Stimulated activated naive CD4-positive, alpha-beta T cell (primary cell): ENCODE data around the gene NT5DC1.

ENCODE experiments used
- DNase-seq, 6 experiments: peaks; one replicate each; lab custom pipeline; 2025; lab: John Stamatoyannopoulos, UW

The NT5DC1 gene

DNA sequence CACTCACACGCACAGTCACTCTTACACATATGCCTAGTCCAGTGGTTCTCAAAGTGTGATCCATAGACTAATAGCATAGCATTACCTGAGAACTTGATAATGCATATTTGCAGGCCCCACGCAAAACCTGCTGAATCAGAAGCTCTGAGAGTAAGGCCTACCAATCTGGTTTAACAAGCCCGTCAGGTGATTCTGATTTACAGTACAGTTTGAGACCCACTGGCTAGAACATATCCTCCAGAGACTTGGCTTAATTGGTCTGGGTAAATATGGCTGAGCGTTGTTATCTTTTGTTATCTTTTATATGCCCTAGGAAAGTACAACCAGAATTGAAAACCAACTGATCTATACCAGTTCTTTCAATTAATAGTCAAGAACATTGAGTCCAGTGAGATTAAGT is 143.6 kb downstream of the NT5DC1 start:
- DNase-seq = no peak

DNA sequence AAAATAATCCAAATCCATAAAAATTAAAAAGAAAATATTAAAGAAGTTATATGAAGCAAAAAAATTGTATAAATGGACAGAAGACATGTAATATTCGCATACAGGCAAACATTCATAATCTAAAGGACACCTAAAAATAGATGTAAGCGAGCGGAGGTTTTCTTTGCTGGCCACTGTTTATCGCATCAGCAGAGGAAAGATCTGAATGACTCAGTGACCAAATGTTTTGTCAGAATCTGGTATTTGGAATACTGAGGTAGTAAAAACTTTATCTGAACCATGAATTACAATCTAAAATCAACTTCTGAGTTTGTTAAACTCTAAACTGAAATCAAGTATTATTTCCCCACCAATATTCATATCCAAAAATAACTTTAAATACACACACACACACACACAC is 145.4 kb downstream of the NT5DC1 start:
- DNase-seq = no peak

DNA sequence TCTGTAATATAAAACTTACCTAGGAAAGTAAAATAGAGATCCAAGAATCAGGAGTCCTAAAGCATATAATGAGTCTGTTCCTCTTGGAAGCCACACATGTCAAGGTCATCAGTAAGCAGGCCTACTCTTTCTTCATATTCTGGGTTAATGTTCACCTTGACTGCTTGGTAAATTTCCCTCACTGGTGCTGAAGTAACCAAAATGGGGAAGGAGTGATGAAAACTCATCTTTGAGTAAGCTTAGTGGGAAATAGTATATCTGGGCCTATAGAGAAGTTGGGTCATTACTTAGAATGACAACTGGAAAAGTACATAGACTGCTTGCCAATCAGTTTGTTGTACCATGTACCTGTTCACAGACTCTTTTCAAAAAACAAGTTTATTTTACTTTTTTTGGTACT is 146.6 kb downstream of the NT5DC1 start:
- no peak for DNase-seq

DNA sequence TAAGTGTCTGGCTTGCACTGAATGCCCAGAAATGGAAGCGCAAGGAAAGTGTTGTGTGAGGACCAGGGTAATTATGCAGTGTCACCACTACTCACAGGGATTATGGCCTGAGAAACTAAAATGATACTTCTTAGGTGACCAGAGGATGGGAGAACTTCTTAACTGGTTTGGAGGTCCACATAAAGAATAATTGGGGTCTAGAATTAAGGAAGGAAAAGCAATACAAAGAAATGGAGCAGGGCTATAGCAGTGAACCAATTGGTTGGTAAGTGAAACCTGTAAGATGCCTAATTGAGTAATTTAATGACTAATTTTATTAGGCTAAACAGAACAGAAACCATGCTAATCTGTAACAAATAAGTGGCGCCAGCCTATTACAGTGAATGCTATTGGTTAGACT is 147.9 kb downstream of the NT5DC1 start:
- no peak for DNase-seq

DNA sequence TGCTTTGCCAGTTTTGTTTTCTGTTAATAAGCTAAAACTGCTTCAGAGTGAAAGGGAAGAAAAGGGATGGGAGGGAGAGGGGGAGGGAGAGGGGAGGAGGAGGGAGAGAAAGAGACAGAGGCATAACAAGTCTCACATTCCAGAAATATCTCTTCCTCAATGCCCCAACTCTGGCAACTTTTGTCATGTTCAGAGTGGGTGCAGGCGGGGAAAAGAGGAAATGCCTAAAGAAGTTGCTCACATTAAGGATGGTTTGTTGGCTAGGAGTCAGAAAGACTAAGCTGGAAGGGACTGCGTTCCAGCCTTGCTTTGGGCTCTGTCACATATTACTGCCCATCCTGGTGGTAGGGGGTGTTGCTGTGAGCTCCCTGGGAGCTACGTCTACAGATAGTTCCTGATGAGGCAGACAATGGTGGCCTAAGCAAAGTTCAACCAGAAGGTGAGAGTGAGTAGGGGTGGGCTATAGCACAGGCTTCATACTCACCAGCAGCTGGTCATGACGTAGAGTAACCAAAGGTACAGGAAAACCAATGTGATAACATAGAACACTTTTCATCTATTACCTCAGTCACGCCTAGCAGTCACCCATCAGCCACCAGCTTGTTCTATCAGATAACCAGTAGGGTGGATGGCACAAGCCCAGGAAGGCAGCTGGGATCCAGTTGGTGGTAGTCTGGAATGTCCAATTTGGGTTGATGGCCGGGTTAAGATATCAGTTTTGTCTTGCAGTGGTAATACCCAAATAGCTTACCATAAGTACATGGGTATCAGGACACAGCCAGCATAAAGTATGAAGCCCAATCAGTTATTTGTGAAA is 151.1 kb downstream of the NT5DC1 start:
- no peak for DNase-seq

DNA sequence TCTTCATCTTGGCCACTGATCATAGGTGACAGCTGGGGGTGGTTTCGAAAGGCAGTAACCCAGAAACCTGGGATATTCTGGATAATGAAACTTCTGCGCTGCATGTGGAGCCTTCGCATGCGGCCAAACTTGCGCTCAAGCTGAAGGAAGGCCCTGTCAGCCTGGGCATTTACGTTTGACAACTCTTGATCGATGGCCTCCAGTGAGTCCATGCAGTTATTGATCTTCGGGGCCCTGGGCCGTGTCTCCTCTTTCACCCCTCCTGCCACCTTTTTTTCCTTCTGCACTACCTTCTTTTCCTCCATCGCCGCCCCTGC is 152.5 kb downstream of the NT5DC1 start:
- no peak for DNase-seq

DNA sequence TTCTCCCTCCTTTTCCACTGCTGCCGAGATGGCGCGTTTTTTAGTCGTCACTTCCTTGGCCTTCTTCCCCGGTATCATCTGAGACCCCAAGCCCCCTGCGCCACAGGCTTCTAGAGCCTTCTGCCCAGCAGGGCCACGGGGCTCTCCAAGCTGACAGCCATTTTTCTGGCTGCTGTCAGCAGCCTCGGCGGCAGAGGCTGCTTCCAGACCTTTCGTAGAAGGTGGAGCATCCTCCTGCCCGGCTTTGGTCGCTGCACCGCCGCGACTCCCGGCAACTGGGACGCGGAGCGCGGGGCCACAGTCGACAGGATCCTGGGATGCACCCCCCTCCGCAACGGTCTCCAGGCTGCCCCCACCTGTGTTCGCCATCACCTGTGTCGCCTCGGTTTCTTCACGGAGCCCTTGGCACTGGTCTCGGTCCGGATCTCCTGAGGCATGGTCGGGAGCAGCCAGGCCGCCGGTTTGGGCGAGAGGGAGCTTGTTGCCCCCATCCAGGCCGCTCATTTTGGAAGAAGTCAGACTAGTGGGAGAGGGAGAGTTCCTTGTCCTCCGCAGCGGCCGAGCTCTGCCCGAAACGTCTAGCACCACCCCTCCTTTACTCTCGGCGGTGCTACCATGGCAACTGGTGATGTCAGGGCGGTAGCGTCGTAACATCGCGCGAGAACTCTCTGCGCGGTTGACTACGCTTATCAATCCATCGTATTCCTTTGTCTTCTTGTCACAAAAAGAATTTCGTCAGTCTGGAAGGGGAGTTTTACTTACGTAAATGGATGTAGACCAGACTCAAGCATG is 153.0 kb downstream of the NT5DC1 start, which contains the start of gene TSPYL4:
TSS of gene TSPYL4 (minus strand) at position 571 of the 792 bp plus-strand sequence. CDS start at position 504, 67 bp downstream.
- DNase-seq = peak; percentile 82 to 93 (median 91)

DNA sequence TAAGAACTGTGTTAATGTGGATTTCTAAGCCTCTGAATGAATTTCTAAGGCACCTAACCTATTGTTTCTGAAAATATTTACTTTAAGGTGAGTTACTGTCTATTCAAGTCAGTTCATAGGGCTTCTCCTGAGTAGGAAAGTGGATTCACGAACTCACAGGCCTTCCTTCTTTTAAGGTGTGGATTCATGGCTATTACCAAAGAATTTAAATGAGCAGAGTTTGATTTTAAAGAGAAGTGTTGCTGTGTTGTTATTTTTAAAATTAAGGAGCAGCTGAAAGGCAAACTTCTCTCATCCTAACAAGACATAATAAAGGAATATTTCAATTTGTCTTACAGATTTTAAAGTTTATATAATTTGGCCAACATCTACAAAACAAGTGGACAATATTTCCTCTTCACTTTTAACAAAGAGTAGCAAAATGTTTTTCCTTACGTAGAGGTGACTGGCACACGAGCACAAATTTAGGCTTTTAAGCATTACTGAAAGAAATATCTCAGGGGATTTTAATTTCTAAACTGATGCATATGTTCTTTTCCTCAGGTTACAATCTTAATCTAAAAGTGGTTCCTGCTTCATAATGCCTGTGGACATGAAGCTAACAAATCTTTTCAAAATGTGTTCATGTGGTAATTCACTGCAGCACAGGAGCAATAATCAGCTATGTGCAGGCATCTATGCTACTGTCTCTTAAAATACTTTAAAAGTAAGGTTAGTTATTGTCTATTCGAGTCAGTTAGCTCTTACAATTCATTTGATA is 153.8 kb downstream of the NT5DC1 start:
- peak in 1 of 6 experiments; percentile 41 for DNase-seq

DNA sequence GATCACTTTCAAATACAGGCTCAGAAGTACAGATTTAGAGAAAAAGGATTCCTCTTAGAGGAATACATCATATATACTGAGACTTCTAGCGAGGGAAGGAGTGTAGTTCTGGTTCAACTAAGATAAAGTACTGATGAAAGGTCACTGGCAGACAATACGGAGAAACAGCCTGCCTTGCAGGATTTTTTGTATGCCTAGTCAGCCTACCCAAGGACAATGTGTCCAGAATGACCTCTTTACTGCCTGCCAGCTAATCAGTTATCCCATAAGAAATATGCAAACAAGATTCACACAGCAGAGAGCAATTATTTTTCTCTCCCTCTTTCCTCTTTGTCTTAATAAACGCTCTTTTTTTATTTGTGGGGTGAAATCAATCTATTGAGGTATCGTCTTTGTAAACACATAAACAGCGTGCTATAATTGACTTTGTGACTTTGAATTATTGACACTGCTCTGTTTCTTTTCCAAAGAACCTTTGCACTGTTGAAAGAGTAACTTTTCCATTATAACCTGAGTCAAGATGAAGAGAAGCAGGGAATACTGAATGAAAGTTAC is 154.7 kb downstream of the NT5DC1 start:
- no peak for DNase-seq

DNA sequence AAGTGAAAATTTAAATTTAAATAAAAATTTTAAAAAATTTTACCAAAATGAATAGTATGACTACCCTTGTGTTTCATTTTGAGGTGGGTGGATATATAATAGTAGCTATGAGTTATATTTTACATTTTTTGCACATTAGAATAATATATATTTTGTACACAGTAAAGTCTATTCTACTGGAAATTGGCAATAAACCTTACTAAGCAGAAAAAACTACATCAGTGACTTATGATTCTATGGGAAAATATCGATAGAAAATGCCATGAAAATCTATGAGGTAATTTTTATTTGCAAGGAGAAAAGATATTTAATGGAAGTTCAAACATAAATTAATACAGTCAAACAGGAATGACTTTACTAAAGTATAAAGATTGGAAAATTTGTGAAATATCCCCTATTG is 156.0 kb downstream of the NT5DC1 start:
- DNase-seq = no peak

DNA sequence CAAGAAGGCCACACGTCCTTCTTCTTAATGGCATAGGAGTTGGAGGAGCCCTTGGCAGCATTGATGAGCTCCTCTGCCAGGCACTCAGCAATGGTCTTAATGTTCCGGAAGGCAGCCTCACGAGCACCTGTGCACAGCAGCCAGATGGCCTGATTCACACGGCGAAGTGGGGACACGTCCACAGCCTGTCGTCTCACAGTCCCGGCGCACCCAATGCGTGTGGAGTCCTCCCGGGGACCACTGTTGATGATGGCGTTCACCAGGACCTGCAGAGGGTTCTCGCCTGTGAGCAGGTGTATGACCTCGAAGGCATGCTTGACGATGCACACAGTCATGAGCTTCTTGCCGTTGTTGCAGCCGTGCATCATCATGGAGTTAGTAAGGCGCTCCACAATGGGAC is 157.9 kb downstream of the NT5DC1 start:
- DNase-seq = no peak

DNA sequence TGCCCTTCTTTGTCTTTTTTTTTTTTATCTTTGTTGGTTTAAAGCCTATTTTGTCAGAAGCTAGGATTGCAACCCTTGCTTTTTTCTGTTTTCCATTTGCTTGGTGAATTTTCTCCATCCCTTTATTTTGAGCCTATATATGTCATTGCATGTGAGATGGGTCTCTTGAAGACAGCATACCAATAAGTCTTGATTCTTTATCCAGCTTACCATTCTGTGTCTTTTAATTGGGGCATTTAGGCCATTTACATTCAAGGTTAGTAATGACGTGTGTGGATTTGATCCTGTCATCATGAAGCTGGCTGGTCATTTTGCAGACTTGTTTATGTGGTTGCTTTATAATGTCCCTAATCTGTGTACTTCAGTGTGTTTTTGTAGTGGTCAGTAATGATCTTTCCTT is 162.7 kb downstream of the NT5DC1 start:
- DNase-seq = no peak

DNA sequence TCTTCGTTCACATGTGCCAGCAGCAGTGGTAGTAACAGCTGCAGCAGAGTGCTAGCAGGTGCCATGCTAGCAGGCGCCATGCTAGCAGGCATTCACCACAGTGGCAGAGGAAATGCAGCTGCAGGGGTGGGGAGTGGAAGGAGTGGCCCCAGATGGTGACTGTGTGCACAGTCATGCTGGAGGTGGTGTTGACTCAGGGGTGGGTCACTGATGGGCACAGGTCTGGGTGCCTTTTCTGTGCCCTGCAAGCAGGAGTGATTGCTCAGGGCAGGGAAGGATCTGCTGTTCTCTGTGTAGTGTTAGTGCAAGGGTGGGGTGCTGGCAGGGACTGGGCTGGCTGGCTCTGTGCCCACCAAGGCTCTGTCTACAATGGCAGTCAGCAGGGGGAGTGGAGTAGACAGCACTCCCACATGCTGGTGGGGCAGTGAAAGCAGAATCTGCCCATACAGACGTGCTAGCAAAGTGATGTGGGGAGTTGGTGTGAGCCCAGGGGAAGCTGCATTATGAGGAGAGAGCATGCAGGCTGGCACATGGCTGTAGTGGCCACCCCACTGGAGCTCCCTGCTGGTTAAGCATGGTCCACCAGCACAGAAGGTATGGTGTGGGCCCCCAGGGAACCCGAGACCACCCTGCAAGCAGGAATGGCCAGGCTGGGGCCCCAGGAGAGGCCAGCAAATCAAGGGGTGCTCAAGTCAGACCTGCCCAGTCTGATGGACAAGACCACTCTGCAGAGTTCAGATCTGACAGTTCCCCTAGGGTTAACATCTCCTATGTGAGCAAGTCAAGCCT is 164.6 kb downstream of the NT5DC1 start:
- no peak for DNase-seq

DNA sequence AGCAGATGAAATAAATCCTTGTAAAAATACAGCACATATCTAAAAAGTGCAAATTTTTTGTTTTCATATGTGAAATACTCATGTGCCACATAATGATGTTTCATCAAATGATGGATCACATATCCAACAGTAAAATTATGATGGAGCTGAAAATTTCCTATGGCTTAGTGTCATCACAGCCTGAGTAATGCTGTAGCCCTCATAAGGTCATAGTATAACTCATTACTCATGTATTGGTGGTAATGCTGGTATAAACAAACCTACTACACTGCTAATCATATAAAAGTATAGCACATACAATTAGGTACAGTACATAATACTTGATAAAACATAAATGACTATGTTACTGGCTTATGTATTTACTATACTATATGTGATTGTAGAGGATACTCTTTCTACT is 166.2 kb downstream of the NT5DC1 start:
- no peak for DNase-seq

DNA sequence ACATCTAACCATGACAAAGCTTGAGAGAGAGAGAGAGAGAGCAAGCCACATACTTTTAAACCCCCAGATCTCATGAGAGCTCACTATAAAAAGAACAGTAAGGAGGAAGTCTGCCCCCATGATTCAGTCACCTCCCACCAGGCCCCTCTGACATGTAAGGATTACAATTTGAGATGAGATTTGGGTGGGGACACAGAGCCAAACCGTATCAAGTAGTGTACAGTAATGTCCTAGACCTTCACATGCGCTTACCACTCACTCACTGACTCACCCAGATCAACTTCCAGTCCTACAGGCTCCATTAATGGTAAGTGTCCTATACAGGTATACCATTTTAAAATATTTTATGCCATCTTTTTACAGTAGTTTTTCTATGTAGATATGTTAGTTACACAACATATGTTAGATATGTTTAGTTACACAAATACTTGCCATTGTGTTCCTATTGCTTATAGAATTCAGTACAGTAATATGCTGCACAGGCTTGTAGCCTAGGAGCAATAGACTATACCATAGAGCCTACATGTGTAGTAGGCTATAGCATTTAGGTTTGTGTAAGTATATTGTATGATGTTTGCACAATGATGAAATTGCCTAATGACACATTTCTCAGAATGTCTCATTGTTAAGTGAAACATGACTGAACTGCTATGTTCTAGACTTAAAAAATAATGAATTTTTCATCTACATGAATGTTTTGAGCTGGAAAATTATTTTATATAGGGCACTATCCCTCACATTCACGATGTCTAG is 167.4 kb downstream of the NT5DC1 start:
- DNase-seq = no peak

DNA sequence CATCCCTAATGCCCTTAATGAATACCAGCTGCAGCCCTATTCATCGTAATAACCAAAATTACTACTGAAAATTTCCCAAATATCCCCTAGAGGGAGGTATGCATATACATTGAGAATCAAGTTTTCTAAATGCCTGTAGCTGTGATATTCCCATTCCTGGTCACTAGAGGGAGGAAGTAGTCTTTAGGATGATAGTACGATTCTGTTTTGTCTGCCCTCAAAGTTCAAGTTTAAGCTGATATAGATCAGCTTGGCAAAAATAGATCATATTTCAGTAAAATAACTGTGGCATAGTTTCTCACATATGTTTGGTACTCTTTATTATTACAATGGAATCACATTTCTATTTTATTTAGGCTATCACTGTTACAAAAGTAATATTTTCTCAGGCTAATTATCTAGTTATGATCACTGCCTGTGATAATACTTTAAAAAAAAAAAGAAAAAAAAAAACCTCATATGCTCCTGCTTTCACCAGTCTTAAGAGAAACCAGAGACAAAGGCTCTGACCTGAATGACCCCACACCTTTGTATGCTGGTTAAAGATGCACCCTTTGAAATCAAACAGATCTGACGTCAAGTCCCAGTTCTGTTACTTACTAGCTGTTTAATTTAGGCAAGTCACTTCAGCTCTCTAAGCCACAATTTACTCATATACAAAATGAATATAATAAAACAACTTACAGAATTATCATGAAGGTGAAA is 168.1 kb downstream of the NT5DC1 start:
- peak in 2 of 6 experiments; percentile 27 to 38 for DNase-seq

DNA sequence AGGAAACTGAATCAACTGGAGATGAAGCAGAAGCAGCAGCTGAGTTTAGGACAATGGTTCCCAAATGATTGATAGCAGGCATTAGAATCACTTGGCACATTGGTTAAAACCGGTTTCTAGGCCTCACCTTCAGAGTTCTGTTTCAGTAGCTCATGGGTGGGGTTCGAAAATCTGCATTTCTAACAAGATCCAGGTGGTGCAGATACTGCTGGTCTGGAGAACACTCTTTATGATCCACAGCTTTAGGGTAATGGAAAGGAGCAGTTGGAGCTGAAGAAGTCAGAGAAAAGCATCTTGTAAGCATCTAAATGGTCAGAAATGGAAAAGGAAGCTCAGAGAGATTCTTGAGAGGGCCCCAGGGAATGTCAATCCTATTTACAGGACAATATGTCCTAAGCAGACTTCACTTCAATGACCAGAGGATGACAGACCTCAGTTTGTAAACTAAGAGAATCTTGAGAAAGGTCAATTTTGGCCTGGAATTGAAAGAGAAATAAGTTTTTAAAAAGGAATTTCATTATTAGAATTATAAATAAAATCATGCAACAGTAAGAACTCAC is 170.6 kb downstream of the NT5DC1 start:
- DNase-seq = no peak

DNA sequence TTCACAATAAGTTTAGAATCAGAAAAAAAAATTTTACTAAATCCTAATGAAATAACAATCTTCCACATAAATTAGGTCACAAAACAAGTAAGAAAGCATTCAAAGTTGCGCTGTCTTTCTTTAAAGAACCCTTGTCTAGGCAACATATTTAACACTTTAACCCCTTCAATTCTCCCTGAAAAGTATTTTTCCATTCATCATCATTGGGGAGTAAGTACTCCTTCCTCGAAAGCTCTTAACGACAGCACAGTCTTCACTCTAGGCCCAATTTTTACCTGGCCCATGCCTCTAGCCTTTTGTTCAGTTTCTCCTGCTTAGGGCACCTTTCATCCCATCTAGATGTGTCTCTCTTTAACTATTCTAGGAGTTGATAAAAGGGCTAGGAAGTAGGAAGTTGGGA is 176.5 kb downstream of the NT5DC1 start:
- DNase-seq = no peak

DNA sequence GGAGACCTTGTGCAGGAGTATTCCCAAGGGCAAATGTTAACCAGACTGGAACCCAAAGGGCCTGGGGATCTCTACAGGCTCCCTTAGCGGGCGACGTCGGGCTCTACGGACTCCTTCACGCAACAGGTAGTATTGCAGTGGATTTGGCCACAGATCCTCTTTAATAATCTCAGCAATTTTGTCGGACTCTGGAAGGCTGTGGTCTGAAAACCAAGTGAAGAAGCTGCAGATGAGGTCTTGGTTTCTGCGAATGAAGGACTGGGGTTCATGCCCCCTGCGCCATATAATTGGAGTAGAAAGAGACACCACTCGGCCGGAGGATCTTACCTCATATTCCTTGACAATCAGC is 177.8 kb downstream of the NT5DC1 start:
- DNase-seq = peak in 1 of 6 experiments; percentile 19

DNA sequence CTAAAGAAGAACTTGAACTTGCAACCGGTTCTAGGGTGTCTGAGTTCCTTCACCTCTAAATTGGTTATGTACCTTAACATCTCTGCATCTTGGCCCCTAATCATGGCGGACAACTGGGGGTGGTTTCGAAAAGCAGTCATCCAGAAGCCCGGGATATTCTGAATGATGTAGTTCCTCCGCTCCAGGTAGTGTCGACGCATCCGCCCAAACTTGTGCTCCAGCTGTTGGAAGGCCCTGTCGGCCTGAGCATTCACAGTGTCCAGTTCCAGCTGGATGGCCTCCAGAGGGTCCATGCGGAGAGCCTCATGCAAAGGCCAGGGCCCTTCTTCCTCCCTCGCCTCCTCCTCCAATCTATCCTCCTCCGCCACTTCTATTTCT is 178.2 kb downstream of the NT5DC1 start:
- DNase-seq = peak in 4 of 6 experiments; percentile 45 to 66 (median 54)
